Natural killer cell treated with Interleukin-12 subunit alpha and Interleukin-12 subunit beta and Interleukin-15 and Interleukin-18, amount 100 ng/mL, for 72 hours (primary cell): ENCODE measurements around the gene PKNOX1. TPM values are rescaled to one million over a fixed set of nuclear protein-coding genes. Genes with fewer than 3 reads are reported as not detected.
"Not testable (repeated sequence)": the region's sequence is repeated elsewhere in the genome, so short reads cannot be mapped to it uniquely, and the experiment has no call there.

Source experiments
- ATAC-seq, 2 donors: fragments of 150-1000 bp; cut with Tn5 transposase in 1 of 2; sonication (Bioruptor Pico), chemical (Tn5 transposase) in 1 of 2; 2 replicates each; pipeline ENCODE4 v1.10.0; 2021
- DNase-seq: peaks from one replicate; pipeline ENCODE4 v3.0.0; 2022; ENCODE audit warnings: low spot score
- H3K27ac Mint-ChIP-seq, 2 donors: 1 replicate in 1 of 2; 2 replicates in 1 of 2; pipeline ENCODE4 v1.8.0; 2022; ENCODE audit warnings: mixed read lengths in 2 of 2, mild to moderate bottlenecking in 1 of 2, moderate library complexity in 1 of 2
- H3K27me3 Mint-ChIP-seq, 2 donors: 1 replicate in 1 of 2; 2 replicates in 1 of 2; pipeline ENCODE4 v1.8.0; 2022; ENCODE audit warnings: mixed read lengths in 2 of 2
- H3K36me3 Mint-ChIP-seq: one replicate; pipeline ENCODE4 v1.8.0; 2022; ENCODE audit warnings: mixed read lengths
- H3K4me1 Mint-ChIP-seq, 2 donors: 1 replicate in 1 of 2; 2 replicates in 1 of 2; pipeline ENCODE4 v1.8.0; 2022; ENCODE audit warnings: low read depth in 2 of 2, mixed read lengths in 2 of 2, mild to moderate bottlenecking in 1 of 2
- H3K4me3 Mint-ChIP-seq: one replicate; pipeline ENCODE4 v1.8.0; 2022; ENCODE audit warnings: mixed read lengths
- H3K9me3 Mint-ChIP-seq: 2 replicates; pipeline ENCODE4 v1.8.0; 2022; ENCODE audit warnings: mixed read lengths
- total RNA-seq, 2 donors: library from RNA; stranded (reverse); gene quantifications; one replicate each; pipeline ENCODE4 v1.2.3, GENCODE V29; 2022

PKNOX1 gene
- total RNA-seq, 2 donors from 2014 or later, result 26.0 to 33.8 TPM

GRCh38 chr21:43027846-43028731, 53.7 kb downstream of the PKNOX1 start:
- Mint-ChIP-seq H3K27ac (no peak overlapping the region), H3K4me1 (no peaks in the 10 kb centered on the region), H3K4me3 (no peak overlapping the region), H3K9me3 (no peaks in the 10 kb centered on the region), H3K27me3 (no peaks in the 10 kb centered on the region), H3K36me3 (no peaks in the 10 kb centered on the region)
- DNase-seq, result no peak
- no peak for ATAC-seq

GRCh38 chr21:43029785-43030184, 55.4 kb downstream of the PKNOX1 start:
- no peak overlapping the region for H3K27ac Mint-ChIP-seq
- ATAC-seq, result no peak
- no peaks in the 10 kb centered on the region for H3K27me3 Mint-ChIP-seq
- no peaks in the 10 kb centered on the region for H3K36me3 Mint-ChIP-seq
- H3K9me3 Mint-ChIP-seq, result no peaks in the 10 kb centered on the region
- DNase-seq, result no peak
- no peak overlapping the region for H3K4me3 Mint-ChIP-seq
- no peaks in the 10 kb centered on the region for H3K4me1 Mint-ChIP-seq

GRCh38 chr21:43031121-43031619, 56.8 kb downstream of the PKNOX1 start:
- ATAC-seq, result no peak
- H3K27ac Mint-ChIP-seq, result no peak overlapping the region
- no peaks in the 10 kb centered on the region for H3K9me3 Mint-ChIP-seq
- no peaks in the 10 kb centered on the region for H3K27me3 Mint-ChIP-seq
- DNase-seq, result no peak
- no peaks in the 10 kb centered on the region for H3K4me1 Mint-ChIP-seq
- H3K4me3 Mint-ChIP-seq, result no peak overlapping the region
- no peaks in the 10 kb centered on the region for H3K36me3 Mint-ChIP-seq

DNA sequence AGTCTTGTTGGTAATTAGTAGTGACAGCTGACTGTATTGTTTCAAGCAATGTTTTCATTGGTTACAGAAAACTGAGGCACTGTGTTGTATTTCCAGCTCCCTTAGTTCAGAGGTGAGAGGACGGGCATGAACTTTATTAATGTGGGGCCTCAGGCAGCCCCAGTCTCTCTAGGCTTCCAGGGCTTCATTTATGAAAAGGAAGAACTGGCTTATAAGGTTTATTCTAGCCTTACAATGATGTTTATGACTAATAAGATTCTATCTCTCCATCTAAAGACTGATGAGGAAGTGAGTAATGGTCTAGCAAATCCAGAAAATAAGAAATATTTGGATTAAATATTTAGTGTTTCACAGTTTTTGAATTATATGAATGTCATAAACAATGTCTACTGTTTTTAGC, 59.7 kb downstream of the PKNOX1 start:
- ATAC-seq (no peak), DNase-seq (no peak)
- no peaks in the 10 kb centered on the region for H3K36me3 Mint-ChIP-seq
- no peak overlapping the region for H3K4me3 Mint-ChIP-seq
- H3K27me3 Mint-ChIP-seq, result no peaks in the 10 kb centered on the region
- H3K27ac Mint-ChIP-seq, result no peak overlapping the region
- H3K4me1 Mint-ChIP-seq, result no peaks in the 10 kb centered on the region
- no peaks in the 10 kb centered on the region for H3K9me3 Mint-ChIP-seq

GRCh38 chr21:43034826-43035225, 60.5 kb downstream of the PKNOX1 start:
- DNase-seq, result no peak
- H3K4me3 Mint-ChIP-seq, result no peak overlapping the region
- H3K4me1 Mint-ChIP-seq, result no peaks in the 10 kb centered on the region
- no peak for ATAC-seq
- no peak overlapping the region for H3K27ac Mint-ChIP-seq
- no peaks in the 10 kb centered on the region for H3K27me3 Mint-ChIP-seq
- H3K36me3 Mint-ChIP-seq, result no peaks in the 10 kb centered on the region
- no peaks in the 10 kb centered on the region for H3K9me3 Mint-ChIP-seq

- not testable (repeated sequence) for H3K27me3 Mint-ChIP-seq, H3K4me3 Mint-ChIP-seq, H3K27ac Mint-ChIP-seq, ATAC-seq, H3K4me1 Mint-ChIP-seq, H3K36me3 Mint-ChIP-seq, DNase-seq, H3K9me3 Mint-ChIP-seq
These were observed 62.5 kb downstream of the PKNOX1 start for GRCh38 chr21:43036889-43037288.

- peak in 1 of 2 donors; percentile 15 for ATAC-seq
- not testable (repeated sequence) for H3K36me3 Mint-ChIP-seq, DNase-seq, H3K9me3 Mint-ChIP-seq, H3K4me1 Mint-ChIP-seq, H3K4me3 Mint-ChIP-seq, H3K27me3 Mint-ChIP-seq, H3K27ac Mint-ChIP-seq
These were observed 63.7 kb downstream of the PKNOX1 start for GRCh38 chr21:43037918-43038658.

DNA sequence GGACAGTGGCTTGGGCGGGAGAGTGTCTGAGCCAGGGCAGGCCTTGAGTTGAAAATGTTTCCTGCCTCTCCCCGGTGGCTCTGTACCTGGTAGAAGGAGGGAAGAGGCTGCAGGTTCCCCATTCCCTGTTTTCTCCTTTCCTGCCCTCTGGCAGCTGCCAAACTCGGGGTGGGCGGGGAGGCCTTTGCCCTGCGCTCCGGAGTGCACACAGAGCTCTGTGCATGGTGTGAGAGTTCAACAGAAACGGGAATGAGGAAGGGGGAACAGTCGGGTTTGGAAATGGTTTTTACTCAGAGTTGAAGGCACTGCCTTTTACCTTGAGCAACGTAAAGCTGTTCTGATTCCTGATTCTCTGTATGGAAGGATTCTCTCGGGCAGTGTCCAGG, 64.3 kb downstream of the PKNOX1 start:
- H3K9me3 Mint-ChIP-seq, H3K4me3 Mint-ChIP-seq, H3K4me1 Mint-ChIP-seq, ATAC-seq, H3K27me3 Mint-ChIP-seq, DNase-seq, H3K36me3 Mint-ChIP-seq, H3K27ac Mint-ChIP-seq: not testable (repeated sequence)

DNA sequence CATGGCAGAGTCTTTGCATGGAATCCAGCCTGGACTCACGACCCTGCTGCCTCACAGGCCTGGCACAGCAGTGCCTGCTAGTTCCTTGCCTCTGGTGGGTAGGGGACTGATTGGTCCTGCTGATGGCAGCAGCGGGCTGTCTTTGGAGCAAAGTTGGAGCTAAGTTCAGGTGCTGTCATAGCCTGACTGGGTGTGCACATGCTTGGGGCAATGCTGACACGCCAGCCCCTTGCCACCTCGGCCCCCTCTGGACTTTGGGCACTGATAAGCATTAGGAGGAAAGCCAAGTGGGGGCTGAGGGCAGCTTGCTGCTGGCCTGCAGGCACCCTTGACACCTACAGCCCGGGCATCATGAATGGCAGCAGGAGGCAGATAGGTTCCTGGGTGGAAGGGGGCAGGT, 67.8 kb downstream of the PKNOX1 start:
- DNase-seq, ATAC-seq, H3K4me1 Mint-ChIP-seq, H3K27ac Mint-ChIP-seq, H3K4me3 Mint-ChIP-seq, H3K9me3 Mint-ChIP-seq, H3K36me3 Mint-ChIP-seq, H3K27me3 Mint-ChIP-seq: not testable (repeated sequence)

DNA sequence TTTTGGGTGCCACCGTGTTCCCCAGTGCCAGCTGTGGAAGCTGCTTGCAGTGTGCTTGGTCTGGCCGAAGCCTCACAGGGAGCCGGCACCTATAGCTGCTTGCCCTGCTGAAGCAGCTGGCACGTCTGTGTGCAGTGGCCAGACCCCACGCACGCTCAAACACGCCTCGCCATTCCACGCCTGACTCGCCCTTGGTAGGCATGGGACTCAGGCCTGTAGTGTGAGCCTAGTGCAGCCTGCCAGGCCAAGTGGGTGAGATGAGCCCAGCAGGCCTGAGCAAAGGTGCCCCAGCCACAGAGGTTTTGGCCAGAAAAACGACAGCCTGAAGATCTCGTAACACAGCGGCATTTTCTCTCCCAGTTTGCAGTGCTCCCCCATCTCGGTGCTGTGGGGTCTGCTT, 68.9 kb downstream of the PKNOX1 start:
- not testable (repeated sequence) for DNase-seq, H3K4me1 Mint-ChIP-seq, H3K36me3 Mint-ChIP-seq, H3K27ac Mint-ChIP-seq, H3K4me3 Mint-ChIP-seq, H3K27me3 Mint-ChIP-seq, ATAC-seq, H3K9me3 Mint-ChIP-seq

DNA sequence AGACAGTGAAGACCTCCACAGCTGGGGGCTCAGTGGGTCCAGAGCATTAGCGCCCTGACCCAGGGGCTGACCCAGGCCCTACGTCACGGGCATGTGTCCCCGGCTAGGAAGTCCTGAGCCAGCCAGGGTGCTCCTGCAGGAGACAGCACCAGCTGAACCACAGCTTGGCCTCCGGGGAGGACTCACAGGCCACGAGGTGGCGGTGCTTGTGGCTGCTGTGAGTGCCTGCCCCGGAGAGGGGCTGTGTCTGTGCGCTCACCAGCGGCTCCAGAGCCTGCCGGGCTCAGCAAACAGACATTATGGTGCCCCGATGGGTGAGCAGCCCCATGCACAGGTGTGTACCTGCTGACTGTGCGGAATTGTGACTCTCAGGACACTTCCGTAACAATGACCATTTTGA, 70.2 kb downstream of the PKNOX1 start:
- not testable (repeated sequence) for ATAC-seq

GRCh38 chr21:43045165-43045875, 71.0 kb downstream of the PKNOX1 start:
- peak overlapping the region; percentile 77 for H3K4me3 Mint-ChIP-seq
- H3K27me3 Mint-ChIP-seq, H3K9me3 Mint-ChIP-seq, H3K4me1 Mint-ChIP-seq, DNase-seq, H3K36me3 Mint-ChIP-seq: not testable (repeated sequence)
- ATAC-seq, result peak; percentile 69 to 71
- peak overlapping the region; percentile 49 to 60 for H3K27ac Mint-ChIP-seq

More for the DNA sequence above, 70.2 kb downstream of the PKNOX1 start:
- H3K36me3 Mint-ChIP-seq, H3K4me3 Mint-ChIP-seq, H3K9me3 Mint-ChIP-seq, H3K27me3 Mint-ChIP-seq, H3K27ac Mint-ChIP-seq, H3K4me1 Mint-ChIP-seq, DNase-seq: not testable (repeated sequence)

DNA sequence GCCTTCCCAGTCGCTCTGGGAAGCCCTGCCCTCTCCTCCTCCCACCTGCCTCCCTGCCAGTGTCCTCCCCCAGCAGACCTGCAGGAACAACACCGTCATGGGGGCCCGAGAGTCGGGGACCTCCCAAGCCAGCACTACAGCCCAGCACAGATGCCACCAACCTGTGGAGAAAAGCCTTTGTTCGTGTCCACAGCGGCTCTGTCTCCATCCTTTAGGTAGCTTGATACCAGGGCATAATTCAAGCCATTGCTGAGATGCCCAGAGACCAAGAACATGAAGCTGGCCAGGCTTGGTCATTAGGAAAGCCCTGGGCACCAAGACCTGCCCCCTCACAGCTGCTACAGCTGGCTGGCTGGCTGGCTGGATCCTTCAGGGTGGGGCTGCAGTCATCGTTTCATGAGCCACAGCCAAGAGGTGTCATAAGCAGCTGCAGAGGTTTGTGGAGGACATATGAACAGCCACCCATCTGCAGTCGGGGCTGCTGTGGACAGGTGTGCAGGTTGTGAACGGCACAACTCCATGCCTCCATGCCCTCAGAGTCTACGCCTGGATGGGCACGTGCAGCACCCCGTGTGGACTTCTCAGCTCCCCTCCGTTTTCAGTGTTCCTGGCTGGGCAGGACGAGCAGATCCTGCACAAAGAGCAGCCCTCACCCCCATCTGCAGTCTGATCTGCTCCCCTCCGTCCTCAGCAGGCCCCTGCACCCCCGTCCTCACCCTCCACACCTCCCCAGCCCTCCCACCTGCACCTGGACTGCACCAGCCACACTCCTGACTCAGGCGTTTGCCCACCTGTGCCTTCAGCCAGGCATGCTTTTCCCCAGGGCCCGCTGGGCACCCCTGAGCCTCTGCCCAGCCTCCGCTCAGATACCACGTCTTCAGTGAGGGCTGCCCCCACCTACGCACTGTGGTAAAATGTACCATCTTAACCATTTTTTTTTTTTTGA, 71.8 kb downstream of the PKNOX1 start:
- H3K9me3 Mint-ChIP-seq, DNase-seq, H3K27ac Mint-ChIP-seq, H3K4me1 Mint-ChIP-seq, H3K36me3 Mint-ChIP-seq, H3K4me3 Mint-ChIP-seq, H3K27me3 Mint-ChIP-seq: not testable (repeated sequence)
- peak; percentile 43 to 55 for ATAC-seq
